ENCODE data around the gene NEB. TPM values are rescaled to one million over a fixed set of nuclear protein-coding genes. Genes with fewer than 3 reads are reported as not detected.

Gene NEB
- polyA plus RNA-seq, 2 of the 4 experiments (the other 2 are of a cell fraction): 0.67 to 4.4 TPM

GRCh38 chr2:151708788-151709187 lies 25.5 kb downstream of the NEB start:
- no peaks in the 10 kb centered on the region for H3K4me1 ChIP-seq
- no peak for TF ChIP-seq MAFK (IDR thresholded peaks at IDR 0.05; ENCODE audit: partially characterized antibody)
- TF ChIP-seq CTCF (IDR thresholded peaks at IDR 0.05): no peak
- TF ChIP-seq HOXB13 (CRISPR knock-in tag; IDR thresholded peaks at IDR 0.05; ENCODE audit: low read depth): no peak
- no peak for TF ChIP-seq HOXA7 (CRISPR knock-in tag; IDR thresholded peaks at IDR 0.05)
- no peak for TF ChIP-seq MAX (IDR thresholded peaks at IDR 0.05)
- no peak for TF ChIP-seq EHF (CRISPR knock-in tag; IDR thresholded peaks at IDR 0.05)
- no peak for TF ChIP-seq POLR2A (IDR thresholded peaks at IDR 0.05; ENCODE audit: low read length)
- no peak for TF ChIP-seq CBX2 (IDR thresholded peaks at IDR 0.05; ENCODE audit: borderline replicate concordance, low read depth)
- TF ChIP-seq EP300 (IDR thresholded peaks at IDR 0.05): no peak
- TF ChIP-seq NR3C1 (IDR thresholded peaks at IDR 0.05): no peak
- no peak for TF ChIP-seq POLR2AphosphoS2 (conservative IDR thresholded peaks at IDR 0.05; ENCODE audit: low read length)
- TF ChIP-seq HMGXB4 (CRISPR knock-in tag; IDR thresholded peaks at IDR 0.05; ENCODE audit: borderline replicate concordance): no peak
- no peak for TF ChIP-seq RARB (CRISPR knock-in tag; IDR thresholded peaks at IDR 0.05)
- no peak for TF ChIP-seq HEYL (CRISPR knock-in tag; IDR thresholded peaks at IDR 0.05)
- TF ChIP-seq JUN (IDR thresholded peaks at IDR 0.05): no peak
- DNase-seq (ENCODE audit: low read depth in 1 of 2, low spot score in 1 of 2) (no peak), ATAC-seq (no peak), FAIRE-seq (no peak)
- POLR2A ChIA-PET: no interaction called here
- no peak overlapping the region for H3K4me2 ChIP-seq
- H3K4me3 ChIP-seq: no peak overlapping the region
- no peaks in the 10 kb centered on the region for H3K9me3 ChIP-seq
- no peak overlapping the region for H3K27ac ChIP-seq
- WGBS (ENCODE audit: missing lambda C conversion rate): 48% methylated on average over 6 of the region's 6 CpGs
- CTCF ChIA-PET: no interaction called here

GRCh38 chr2:151707857-151708256 lies 26.4 kb downstream of the NEB start:
- Histone ChIP-seq H3K4me2 (no peak overlapping the region), H3K4me1 (no peaks in the 10 kb centered on the region), H3K9me3 (no peaks in the 10 kb centered on the region), H3K4me3 (no peak overlapping the region), H3K27ac (no peak overlapping the region)
- WGBS (ENCODE audit: missing lambda C conversion rate): 24% methylated on average over 4 of the region's 4 CpGs
- ChIA-PET CTCF (interaction anchor here (1.2 kb wide), 1 partner anchor 9 kb away, joined by 3 read pairs; no protein-coding TSS in a partner anchor), POLR2A (no interaction called here)
- no peak for ATAC-seq
- DNase-seq (ENCODE audit: low read depth in 1 of 2, low spot score in 1 of 2): no peak
- no peak for FAIRE-seq
- TF ChIP-seq, protein P1, sequence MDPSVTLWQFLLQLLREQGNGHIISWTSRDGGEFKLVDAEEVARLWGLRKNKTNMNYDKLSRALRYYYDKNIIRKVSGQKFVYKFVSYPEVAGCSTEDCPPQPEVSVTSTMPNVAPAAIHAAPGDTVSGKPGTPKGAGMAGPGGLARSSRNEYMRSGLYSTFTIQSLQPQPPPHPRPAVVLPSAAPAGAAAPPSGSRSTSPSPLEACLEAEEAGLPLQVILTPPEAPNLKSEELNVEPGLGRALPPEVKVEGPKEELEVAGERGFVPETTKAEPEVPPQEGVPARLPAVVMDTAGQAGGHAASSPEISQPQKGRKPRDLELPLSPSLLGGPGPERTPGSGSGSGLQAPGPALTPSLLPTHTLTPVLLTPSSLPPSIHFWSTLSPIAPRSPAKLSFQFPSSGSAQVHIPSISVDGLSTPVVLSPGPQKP (IDR thresholded peaks at IDR 0.05; ENCODE audit: low read depth, low read length): no peak
- TF ChIP-seq, protein P2, sequence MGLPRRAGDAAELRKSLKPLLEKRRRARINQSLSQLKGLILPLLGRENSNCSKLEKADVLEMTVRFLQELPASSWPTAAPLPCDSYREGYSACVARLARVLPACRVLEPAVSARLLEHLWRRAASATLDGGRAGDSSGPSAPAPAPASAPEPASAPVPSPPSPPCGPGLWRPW (IDR thresholded peaks at IDR 0.05): no peak
- TF ChIP-seq HMGXB4 (CRISPR knock-in tag; IDR thresholded peaks at IDR 0.05; ENCODE audit: borderline replicate concordance) (no peak), MAX (IDR thresholded peaks at IDR 0.05) (no peak), RCOR1 (IDR thresholded peaks at IDR 0.05; ENCODE audit: low read depth, low read length) (no peak), EP300 (IDR thresholded peaks at IDR 0.05) (no peak), ZFP36 (IDR thresholded peaks at IDR 0.05; ENCODE audit: borderline replicate concordance, partially characterized antibody) (no peak), PHF8 (IDR thresholded peaks at IDR 0.05; ENCODE audit: borderline replicate concordance, low read depth) (no peak), KDM5A (IDR thresholded peaks at IDR 0.05) (no peak), NFE2L2 (conservative IDR thresholded peaks at IDR 0.05; ENCODE audit: low read length) (no peak), ATOH8 (CRISPR knock-in tag; IDR thresholded peaks at IDR 0.05; ENCODE audit: low read depth) (no peak), EHF (CRISPR knock-in tag; IDR thresholded peaks at IDR 0.05) (no peak), FOXS1 (CRISPR knock-in tag; IDR thresholded peaks at IDR 0.05) (no peak), HOXA7 (CRISPR knock-in tag; IDR thresholded peaks at IDR 0.05) (no peak), HOXB13 (CRISPR knock-in tag; IDR thresholded peaks at IDR 0.05; ENCODE audit: low read depth) (no peak), MAZ (IDR thresholded peaks at IDR 0.05; ENCODE audit: borderline replicate concordance, low read depth, low read length) (no peak), SMC3 (IDR thresholded peaks at IDR 0.05) (no peak), CHD4 (IDR thresholded peaks at IDR 0.05; ENCODE audit: borderline replicate concordance) (no peak)
- TF ChIP-seq, protein P3, sequence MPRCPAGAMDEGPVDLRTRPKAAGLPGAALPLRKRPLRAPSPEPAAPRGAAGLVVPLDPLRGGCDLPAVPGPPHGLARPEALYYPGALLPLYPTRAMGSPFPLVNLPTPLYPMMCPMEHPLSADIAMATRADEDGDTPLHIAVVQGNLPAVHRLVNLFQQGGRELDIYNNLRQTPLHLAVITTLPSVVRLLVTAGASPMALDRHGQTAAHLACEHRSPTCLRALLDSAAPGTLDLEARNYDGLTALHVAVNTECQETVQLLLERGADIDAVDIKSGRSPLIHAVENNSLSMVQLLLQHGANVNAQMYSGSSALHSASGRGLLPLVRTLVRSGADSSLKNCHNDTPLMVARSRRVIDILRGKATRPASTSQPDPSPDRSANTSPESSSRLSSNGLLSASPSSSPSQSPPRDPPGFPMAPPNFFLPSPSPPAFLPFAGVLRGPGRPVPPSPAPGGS (IDR thresholded peaks at IDR 0.05): no peak
